Measurements from ENCODE around the gene LTO1.

DNA sequence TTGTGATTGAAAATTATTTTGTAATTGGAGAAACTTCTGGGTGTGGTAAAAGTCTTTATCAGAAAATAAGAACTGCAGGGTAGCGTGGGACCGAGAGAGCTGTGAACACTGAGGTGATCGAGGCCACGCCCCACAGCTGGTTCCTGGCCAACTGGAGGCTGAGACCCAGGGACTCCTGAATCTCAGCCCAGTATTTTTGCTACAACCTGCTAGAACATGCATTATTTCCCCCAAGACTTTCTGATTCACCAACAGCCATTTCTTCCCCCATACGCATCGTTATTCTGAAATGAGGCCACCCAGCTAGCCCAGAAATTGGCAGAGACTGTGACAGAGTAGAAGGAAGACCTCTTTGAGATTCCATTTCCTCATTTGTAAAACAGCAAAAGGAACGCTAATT is 32.0 kb upstream of the LTO1 start:
- TF ChIP-seq CTCF (IDR thresholded peaks at IDR 0.05) (no peak), POLR2A (IDR thresholded peaks at IDR 0.05) (no peak)

Data from uterus (tissue), 2 donors.